SU-DHL-6 (cell line): ENCODE data around the gene SLC5A2.

Source experiments
- H2AFZ ChIP-seq: fragments of 200-600 bp; sonication (generic); 2 replicates; pipeline ENCODE4 v1.6.1; 2014; ENCODE audit warnings: low read depth, mild to moderate bottlenecking, moderate library complexity, mixed read lengths, antibody characterized with exemption, low read length; ENCODE audit not compliant: severe bottlenecking
- H3F3A ChIP-seq: fragments of 200-600 bp; shearing (Covaris generic); 2 replicates; pipeline ENCODE4 v1.6.0; 2016; ENCODE audit warnings: antibody characterized with exemption, mild to moderate bottlenecking; ENCODE audit not compliant: insufficient read depth
- H3K27ac ChIP-seq: fragments of 200-600 bp; sonication (generic); 2 replicates; pipeline ENCODE4 v1.5.1; 2016; ENCODE audit warnings: low read depth, mild to moderate bottlenecking, low read length, moderate library complexity, mixed read lengths
- H3K27me3 ChIP-seq: fragments of 200-600 bp; sonication (generic), shearing (Covaris generic); 2 replicates; pipeline ENCODE4 v1.6.0; 2014; ENCODE audit warnings: mild to moderate bottlenecking, low read length
- H3K36me3 ChIP-seq: fragments of 200-600 bp; sonication (generic); 2 replicates; pipeline ENCODE4 v1.6.1; 2014; ENCODE audit warnings: mild to moderate bottlenecking, low read length, mixed read lengths
- H3K4me2 ChIP-seq: fragments of 300-600, 200-600 bp; shearing (Covaris generic), sonication (generic); 2 replicates; pipeline ENCODE4 v1.6.0; 2014; ENCODE audit warnings: low read length, low read depth, mild to moderate bottlenecking; ENCODE audit not compliant: poor library complexity, severe bottlenecking
- H3K4me3 ChIP-seq: fragments of 200-600 bp; sonication (generic); 2 replicates; pipeline ENCODE4 v1.5.1; 2014; ENCODE audit warnings: antibody characterized with exemption, low read length, mild to moderate bottlenecking, mixed read lengths; ENCODE audit not compliant: insufficient read depth, poor library complexity, severe bottlenecking
- H3K79me2 ChIP-seq: fragments of 200-600 bp; sonication (generic); 2 replicates; pipeline ENCODE4 v1.6.1; 2014; ENCODE audit warnings: mild to moderate bottlenecking, low read length, moderate library complexity; ENCODE audit not compliant: insufficient read depth
- H3K9ac ChIP-seq: fragments of 200-600 bp; sonication (generic); 2 replicates; pipeline ENCODE4 v1.7.0; 2014; ENCODE audit warnings: mild to moderate bottlenecking, low read length
- H3K9me2 ChIP-seq: fragments of 200-600 bp; sonication (generic); replicated peaks from 2 replicates; pipeline ENCODE4 v1.6.1; 2014; ENCODE audit warnings: low read length; ENCODE audit not compliant: insufficient read depth
- H3K9me3 ChIP-seq: fragments of 200-600 bp; sonication (generic); 2 replicates; pipeline ENCODE4 v1.6.1; 2014; ENCODE audit warnings: low read length, mixed read lengths; ENCODE audit not compliant: insufficient read depth
- H4K20me1 ChIP-seq: fragments of 200-600 bp; sonication (generic); 2 replicates; pipeline ENCODE4 v1.6.1; 2014; ENCODE audit warnings: low read depth, mild to moderate bottlenecking, antibody characterized with exemption, low read length, moderate library complexity, mixed read lengths
- CTCF ChIP-seq: fragments of 200-600 bp; sonication (generic); IDR thresholded peaks from one replicate; pipeline ENCODE4 v1.5.1; 2017; ENCODE audit warnings: antibody characterized with exemption, mild to moderate bottlenecking, low read length, moderate library complexity; ENCODE audit not compliant: insufficient read depth, poor library complexity, severe bottlenecking
- EZH2phosphoT487 ChIP-seq: fragments of 200-600 bp; sonication (generic), shearing (Covaris generic); conservative IDR thresholded peaks from 2 replicates; pipeline ENCODE4 v1.6.1; 2018; ENCODE audit warnings: mild to moderate bottlenecking, antibody characterized with exemption, low read length, moderate library complexity, mixed read lengths

Gene SLC5A2

GRCh38 chr16:31459687-31460581, 23.0 kb upstream of the SLC5A2 start:
- peaks cover 37% of the 10 kb centered on the region for H3K79me2 ChIP-seq
- H2AFZ ChIP-seq = peak overlapping the region; percentile 79
- H3K27me3 ChIP-seq = no peaks in the 10 kb centered on the region
- H3K9me2 ChIP-seq = no peaks in the 10 kb centered on the region
- H3K9me3 ChIP-seq = no peaks in the 10 kb centered on the region
- peak overlapping the region; percentile 82 for H3K9ac ChIP-seq
- TF ChIP-seq CTCF (no peak), EZH2phosphoT487 (no peak)
- H3K4me3 ChIP-seq = peak overlapping the region; percentile 78
- peak overlapping the region; percentile 79 for H3K4me2 ChIP-seq
- peaks cover 11% of the 10 kb centered on the region; the same call in 1 of the 2 replicates for H4K20me1 ChIP-seq
- no peaks in the 10 kb centered on the region for H3K36me3 ChIP-seq
- peak overlapping the region; percentile 87 for H3K27ac ChIP-seq
- 0 out of 2 replicates have a peak, but pooled peaks cover 8% of the 10 kb centered on the region for H3F3A ChIP-seq

GRCh38 chr16:31460582-31461002, 22.3 kb upstream of the SLC5A2 start:
- H4K20me1 ChIP-seq = peaks cover 5% of the 10 kb centered on the region; the same call in 1 of the 2 replicates
- H3F3A ChIP-seq = 0 out of 2 replicates have a peak, but pooled peaks cover 8% of the 10 kb centered on the region
- no peaks in the 10 kb centered on the region for H3K36me3 ChIP-seq
- TF ChIP-seq CTCF (peak; percentile 66), EZH2phosphoT487 (no peak)
- no peaks in the 10 kb centered on the region for H3K9me2 ChIP-seq
- peak overlapping the region; percentile 60 for H3K4me3 ChIP-seq
- no peak overlapping the region for H3K9ac ChIP-seq
- H2AFZ ChIP-seq = no peak overlapping the region
- H3K4me2 ChIP-seq = peak overlapping the region; percentile 74
- no peaks in the 10 kb centered on the region for H3K27me3 ChIP-seq
- H3K27ac ChIP-seq = no peak overlapping the region
- no peaks in the 10 kb centered on the region for H3K9me3 ChIP-seq
- peaks cover 30% of the 10 kb centered on the region for H3K79me2 ChIP-seq

- peaks cover 5% of the 10 kb centered on the region; the same call in 1 of the 2 replicates for H4K20me1 ChIP-seq
- TF ChIP-seq EZH2phosphoT487 = no peak
- no peak for TF ChIP-seq CTCF
- H3K9me3 ChIP-seq = no peaks in the 10 kb centered on the region
- 0 out of 2 replicates have a peak, but pooled peaks cover 8% of the 10 kb centered on the region for H3F3A ChIP-seq
- H3K79me2 ChIP-seq = peaks cover 25% of the 10 kb centered on the region
- H3K9me2 ChIP-seq = no peaks in the 10 kb centered on the region
- H3K9ac ChIP-seq = no peak overlapping the region
- no peak overlapping the region for H3K4me3 ChIP-seq
- no peak overlapping the region for H3K4me2 ChIP-seq
- H3K27me3 ChIP-seq = no peaks in the 10 kb centered on the region
- H3K36me3 ChIP-seq = no peaks in the 10 kb centered on the region
- no peak overlapping the region for H2AFZ ChIP-seq
- H3K27ac ChIP-seq = no peak overlapping the region
Measured at GRCh38 chr16:31461201-31461920, 21.6 kb upstream of the SLC5A2 start.
